ENCODE results near the gene MRPL33. TPM values are rescaled to one million over a fixed set of nuclear protein-coding genes. Genes with fewer than 3 reads are reported as not detected.
A peak's percentile ranks its signal among the peaks of the same experiment; 100 is the strongest.
"Not testable (repeated sequence)": the region's sequence is repeated elsewhere in the genome, so short reads cannot be mapped to it uniquely, and the experiment has no call there.

The MRPL33 gene
- polyA plus RNA-seq, 1 donor: 126 TPM

DNA sequence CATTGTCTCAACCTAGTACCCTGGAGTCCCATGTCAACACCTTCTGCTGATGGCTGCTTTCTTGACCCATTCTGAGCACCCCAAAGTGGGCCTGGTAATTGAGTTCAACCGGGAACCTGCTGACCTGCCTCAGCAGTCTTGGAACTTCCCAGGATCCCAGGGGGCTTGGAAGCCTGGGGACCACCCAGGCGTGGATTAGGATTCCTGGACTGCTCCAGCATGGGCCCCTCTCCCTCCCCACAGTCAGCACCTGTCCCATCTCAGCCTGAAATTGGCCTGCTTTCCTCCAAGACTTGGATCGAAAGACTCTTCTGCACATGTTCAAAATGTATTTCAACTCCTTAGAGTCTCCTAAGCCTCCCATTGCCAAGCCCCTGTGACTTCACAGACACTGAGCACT is 15.4 kb upstream of the MRPL33 start:
- H3K27ac ChIP-seq (ENCODE audit: low read length): no peak overlapping the region
- WGBS (ENCODE audit: insufficient coverage, low lambda C conversion rate): no CpG with 5 or more reads among the region's 3 CpGs
- peaks cover 37% of the 10 kb centered on the region for H3K4me1 ChIP-seq (ENCODE audit: control insufficient read depth, insufficient read depth, low read length)
- no peaks in the 10 kb centered on the region for H3K9me3 ChIP-seq (ENCODE audit: control insufficient read depth, low read depth, low read length)
- H3K36me3 ChIP-seq (ENCODE audit: control insufficient read depth, insufficient read depth, low read length): no peaks in the 10 kb centered on the region
- no peaks in the 10 kb centered on the region for H3K27me3 ChIP-seq (ENCODE audit: control insufficient read depth, insufficient read depth, low read length)
- no peak for DNase-seq
- no peak overlapping the region for H3K4me3 ChIP-seq (ENCODE audit: low read length)

GRCh38 chr2:27756544-27757498 is 14.7 kb upstream of the MRPL33 start:
- no peaks in the 10 kb centered on the region for H3K27me3 ChIP-seq (ENCODE audit: control insufficient read depth, insufficient read depth, low read length)
- DNase-seq: no peak
- WGBS (ENCODE audit: insufficient coverage, low lambda C conversion rate): no CpG with 5 or more reads among the region's 8 CpGs
- H3K36me3 ChIP-seq (ENCODE audit: control insufficient read depth, insufficient read depth, low read length): no peaks in the 10 kb centered on the region
- H3K4me3 ChIP-seq (ENCODE audit: low read length): no peak overlapping the region
- no peak overlapping the region for H3K27ac ChIP-seq (ENCODE audit: low read length)
- H3K4me1 ChIP-seq (ENCODE audit: control insufficient read depth, insufficient read depth, low read length): peaks cover 30% of the 10 kb centered on the region
- H3K9me3 ChIP-seq (ENCODE audit: control insufficient read depth, low read depth, low read length): no peaks in the 10 kb centered on the region

DNA sequence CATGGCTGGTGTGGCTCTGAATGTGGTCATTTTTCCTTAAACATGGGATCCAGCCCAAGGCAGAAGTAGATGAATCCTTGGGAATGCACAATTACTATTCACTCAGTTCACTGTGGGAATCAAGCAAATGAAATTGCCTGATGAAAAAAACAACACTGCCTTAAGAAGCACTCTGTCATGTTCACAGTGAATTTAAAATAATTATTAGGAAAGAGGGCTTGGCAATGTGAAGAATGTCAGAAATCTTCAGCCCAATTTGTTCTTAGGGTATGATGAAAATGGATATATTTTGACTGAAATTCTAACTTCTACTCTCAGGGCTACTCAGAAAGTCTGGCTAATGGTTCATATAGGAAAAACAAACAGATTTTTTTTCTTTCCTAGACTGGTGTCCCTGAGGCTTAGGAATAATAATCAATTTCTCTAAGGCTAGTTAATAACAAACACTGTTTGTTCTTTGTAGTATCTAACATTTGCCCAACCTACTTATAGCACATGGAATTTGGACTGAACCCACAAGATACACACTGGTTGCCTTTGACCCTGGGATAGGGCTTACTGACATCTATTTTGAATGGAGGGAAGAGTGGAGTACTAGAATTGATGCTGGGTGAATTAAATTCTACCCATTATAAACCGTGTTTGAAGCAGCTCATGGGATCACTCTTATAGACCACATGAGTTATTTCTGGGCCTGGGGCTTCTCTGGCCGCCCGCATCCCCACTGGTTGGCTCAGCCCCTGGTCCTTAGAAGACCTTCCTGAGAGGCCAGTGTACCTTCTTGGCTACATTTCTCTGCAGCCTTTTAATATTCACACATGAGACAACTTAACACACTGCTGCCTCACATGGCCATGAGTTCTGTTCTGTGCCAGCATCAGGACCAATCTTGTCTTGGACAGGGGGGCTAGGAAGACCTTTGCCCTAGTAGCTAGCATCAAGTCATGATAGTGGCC is 8.3 kb upstream of the MRPL33 start:
- no peak overlapping the region for H3K4me3 ChIP-seq (ENCODE audit: low read length)

DNA sequence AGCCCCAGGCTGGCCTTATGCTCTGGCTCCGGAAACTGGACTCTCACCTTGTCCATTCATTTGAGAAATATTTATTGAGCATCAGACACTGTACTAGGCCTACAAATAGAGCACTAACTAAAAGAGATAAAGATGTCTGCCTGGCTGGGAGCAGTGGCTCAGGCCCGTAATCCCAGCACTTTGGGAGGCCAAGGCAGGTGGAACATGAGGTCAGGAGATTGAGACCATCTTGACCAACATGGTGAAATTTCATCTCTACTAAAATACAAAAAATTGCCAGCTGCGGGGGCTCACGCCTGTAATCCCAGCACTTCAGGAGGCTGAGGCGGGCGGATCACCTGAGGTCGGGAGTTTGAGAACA is 7.6 kb upstream of the MRPL33 start:
- peaks cover 23% of the 10 kb centered on the region for H3K4me1 ChIP-seq (ENCODE audit: control insufficient read depth, insufficient read depth, low read length)
- no peak for DNase-seq
- H3K9me3 ChIP-seq (ENCODE audit: control insufficient read depth, low read depth, low read length): no peaks in the 10 kb centered on the region
- H3K4me3 ChIP-seq (ENCODE audit: low read length): no peak overlapping the region
- H3K27ac ChIP-seq (ENCODE audit: low read length): peak overlapping the region; percentile 70
- H3K36me3 ChIP-seq (ENCODE audit: control insufficient read depth, insufficient read depth, low read length): no peaks in the 10 kb centered on the region
- no CpG with 5 or more reads among the region's 7 CpGs for WGBS (ENCODE audit: insufficient coverage, low lambda C conversion rate)
- H3K27me3 ChIP-seq (ENCODE audit: control insufficient read depth, insufficient read depth, low read length): no peaks in the 10 kb centered on the region

More for the DNA sequence above, 8.3 kb upstream of the MRPL33 start:
- Histone ChIP-seq H3K9me3 (ENCODE audit: control insufficient read depth, low read depth, low read length) (no peaks in the 10 kb centered on the region), H3K36me3 (ENCODE audit: control insufficient read depth, insufficient read depth, low read length) (no peaks in the 10 kb centered on the region), H3K4me1 (ENCODE audit: control insufficient read depth, insufficient read depth, low read length) (peaks cover 23% of the 10 kb centered on the region), H3K27ac (ENCODE audit: low read length) (peak overlapping the region; percentile 70), H3K27me3 (ENCODE audit: control insufficient read depth, insufficient read depth, low read length) (no peaks in the 10 kb centered on the region)
- peak; percentile 56 to 80 for DNase-seq
- WGBS (ENCODE audit: insufficient coverage, low lambda C conversion rate): no CpG with 5 or more reads among the region's 3 CpGs

- H3K4me3 ChIP-seq (ENCODE audit: low read length); DNase-seq; H3K36me3 ChIP-seq (ENCODE audit: control insufficient read depth, insufficient read depth, low read length); H3K27me3 ChIP-seq (ENCODE audit: control insufficient read depth, insufficient read depth, low read length); H3K9me3 ChIP-seq (ENCODE audit: control insufficient read depth, low read depth, low read length); H3K27ac ChIP-seq (ENCODE audit: low read length): not testable (repeated sequence)
- no CpG with 5 or more reads among the region's 3 CpGs for WGBS (ENCODE audit: insufficient coverage, low lambda C conversion rate)
- peaks cover 23% of the 10 kb centered on the region for H3K4me1 ChIP-seq (ENCODE audit: control insufficient read depth, insufficient read depth, low read length)
Observed at GRCh38 chr2:27764526-27764925, 7.0 kb upstream of the MRPL33 start.

DNA sequence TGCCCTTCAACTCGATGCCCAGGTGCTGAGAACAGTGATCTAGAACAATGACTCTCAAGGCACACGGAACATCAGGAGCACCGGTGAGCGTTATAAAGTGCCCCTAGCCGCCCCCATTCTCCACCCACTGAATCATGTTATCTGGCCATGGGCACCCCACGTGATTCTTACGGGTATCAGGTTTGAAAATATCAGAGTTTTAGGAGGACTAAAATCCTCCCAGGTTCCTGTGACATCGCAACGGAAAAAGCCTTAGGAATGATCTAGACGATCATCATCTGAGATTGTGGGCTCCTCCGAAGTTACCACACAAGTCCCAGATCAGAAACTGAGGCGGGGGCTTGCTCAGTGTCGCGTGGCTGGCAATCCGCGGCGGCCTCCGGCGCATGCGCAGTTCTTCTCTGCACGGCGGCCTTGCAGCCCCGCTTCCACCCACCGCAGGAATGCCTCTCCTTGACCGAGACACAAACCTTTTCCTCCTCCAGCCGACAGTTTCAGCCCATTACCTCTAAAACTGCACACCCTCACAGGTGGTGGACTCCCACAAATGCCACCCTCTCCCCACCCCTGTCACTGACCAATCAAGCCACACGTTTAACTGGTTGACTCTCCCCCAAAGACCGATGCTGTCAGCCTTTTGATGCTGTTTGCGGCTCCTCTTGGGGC is 5.8 kb upstream of the MRPL33 start:
- Histone ChIP-seq H3K36me3 (ENCODE audit: control insufficient read depth, insufficient read depth, low read length) (no peaks in the 10 kb centered on the region), H3K27ac (ENCODE audit: low read length) (peak overlapping the region; percentile 70), H3K27me3 (ENCODE audit: control insufficient read depth, insufficient read depth, low read length) (no peaks in the 10 kb centered on the region), H3K9me3 (ENCODE audit: control insufficient read depth, low read depth, low read length) (no peaks in the 10 kb centered on the region), H3K4me3 (ENCODE audit: low read length) (peak overlapping the region; percentile 40), H3K4me1 (ENCODE audit: control insufficient read depth, insufficient read depth, low read length) (peaks cover 24% of the 10 kb centered on the region)
- WGBS (ENCODE audit: insufficient coverage, low lambda C conversion rate): 17% methylated on average over 1 of the region's 29 CpGs
- peak; percentile 68 to 82 for DNase-seq

DNA sequence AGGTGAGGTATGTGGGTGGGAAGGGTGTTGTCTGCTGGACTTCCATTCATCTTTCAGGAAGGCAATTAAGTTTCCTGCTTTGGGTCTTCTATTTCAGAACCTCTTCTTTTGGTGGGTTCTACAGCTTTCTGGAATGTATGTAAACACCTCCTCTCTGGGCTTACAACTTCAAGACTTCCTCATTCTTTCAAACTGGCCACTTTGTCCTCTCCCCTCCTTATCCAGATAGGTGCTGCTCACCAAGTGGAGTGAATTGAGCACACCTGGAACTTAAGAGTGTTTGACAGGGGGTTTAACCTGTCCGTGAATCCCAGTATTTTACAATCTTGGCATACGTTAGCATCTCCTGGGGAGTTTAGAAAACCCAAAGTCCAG is 5.2 kb upstream of the MRPL33 start:
- DNase-seq: no peak
- Histone ChIP-seq H3K27me3 (ENCODE audit: control insufficient read depth, insufficient read depth, low read length) (no peaks in the 10 kb centered on the region), H3K9me3 (ENCODE audit: control insufficient read depth, low read depth, low read length) (no peaks in the 10 kb centered on the region), H3K36me3 (ENCODE audit: control insufficient read depth, insufficient read depth, low read length) (no peaks in the 10 kb centered on the region), H3K27ac (ENCODE audit: low read length) (peak overlapping the region; percentile 70), H3K4me3 (ENCODE audit: low read length) (peak overlapping the region; percentile 40), H3K4me1 (ENCODE audit: control insufficient read depth, insufficient read depth, low read length) (peaks cover 26% of the 10 kb centered on the region)
- no CpG with 5 or more reads among the region's 2 CpGs for WGBS (ENCODE audit: insufficient coverage, low lambda C conversion rate)

DNA sequence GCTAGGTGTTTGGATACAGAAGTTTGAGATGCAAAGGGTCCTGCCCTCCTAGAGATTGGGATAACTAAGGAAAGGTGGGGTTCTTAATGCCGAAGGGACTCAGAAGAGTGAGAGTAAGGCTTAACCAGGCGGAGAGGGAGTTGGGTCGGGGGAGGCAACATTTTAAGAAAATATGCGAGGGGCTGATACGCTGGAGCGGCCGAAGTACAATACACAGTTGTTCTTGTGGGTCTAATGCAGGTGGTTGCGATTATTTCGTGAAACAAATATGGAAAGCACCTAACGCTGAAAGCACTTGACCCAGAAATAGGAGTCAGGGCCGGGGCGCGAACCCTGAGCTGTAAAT is 344 bp upstream of the MRPL33 start:
- peaks cover 10% of the 10 kb centered on the region for H3K36me3 ChIP-seq (ENCODE audit: control insufficient read depth, insufficient read depth, low read length)
- no peaks in the 10 kb centered on the region for H3K9me3 ChIP-seq (ENCODE audit: control insufficient read depth, low read depth, low read length)
- peak overlapping the region; percentile 88 for H3K4me3 ChIP-seq (ENCODE audit: low read length)
- 67% methylated on average over 1 of the region's 13 CpGs for WGBS (ENCODE audit: insufficient coverage, low lambda C conversion rate)
- H3K27me3 ChIP-seq (ENCODE audit: control insufficient read depth, insufficient read depth, low read length): no peaks in the 10 kb centered on the region
- DNase-seq: no peak
- peak overlapping the region; percentile 78 for H3K27ac ChIP-seq (ENCODE audit: low read length)
- peaks cover 16% of the 10 kb centered on the region for H3K4me1 ChIP-seq (ENCODE audit: control insufficient read depth, insufficient read depth, low read length)

GRCh38 chr2:27772804-27773203 is 1.3 kb downstream of the MRPL33 start:
- H3K4me1 ChIP-seq (ENCODE audit: control insufficient read depth, insufficient read depth, low read length): peaks cover 11% of the 10 kb centered on the region
- H3K27me3 ChIP-seq (ENCODE audit: control insufficient read depth, insufficient read depth, low read length): no peaks in the 10 kb centered on the region
- no peak overlapping the region for H3K27ac ChIP-seq (ENCODE audit: low read length)
- peak overlapping the region; percentile 88 for H3K4me3 ChIP-seq (ENCODE audit: low read length)
- no peaks in the 10 kb centered on the region for H3K9me3 ChIP-seq (ENCODE audit: control insufficient read depth, low read depth, low read length)
- H3K36me3 ChIP-seq (ENCODE audit: control insufficient read depth, insufficient read depth, low read length): peaks cover 13% of the 10 kb centered on the region
- 50% methylated on average over 1 of the region's 2 CpGs for WGBS (ENCODE audit: insufficient coverage, low lambda C conversion rate)
- no peak for DNase-seq

GRCh38 chr2:27773959-27774358 is 2.4 kb downstream of the MRPL33 start:
- Histone ChIP-seq H3K27ac (ENCODE audit: low read length) (no peak overlapping the region), H3K9me3 (ENCODE audit: control insufficient read depth, low read depth, low read length) (no peaks in the 10 kb centered on the region), H3K4me3 (ENCODE audit: low read length) (no peak overlapping the region), H3K36me3 (ENCODE audit: control insufficient read depth, insufficient read depth, low read length) (peaks cover 13% of the 10 kb centered on the region), H3K4me1 (ENCODE audit: control insufficient read depth, insufficient read depth, low read length) (peaks cover 11% of the 10 kb centered on the region), H3K27me3 (ENCODE audit: control insufficient read depth, insufficient read depth, low read length) (no peaks in the 10 kb centered on the region)
- no peak for DNase-seq
- WGBS (ENCODE audit: insufficient coverage, low lambda C conversion rate): no CpG with 5 or more reads among the region's 5 CpGs

All from large intestine (tissue), 3 donors.